Measurements from ENCODE around the gene CBR4.

DNA sequence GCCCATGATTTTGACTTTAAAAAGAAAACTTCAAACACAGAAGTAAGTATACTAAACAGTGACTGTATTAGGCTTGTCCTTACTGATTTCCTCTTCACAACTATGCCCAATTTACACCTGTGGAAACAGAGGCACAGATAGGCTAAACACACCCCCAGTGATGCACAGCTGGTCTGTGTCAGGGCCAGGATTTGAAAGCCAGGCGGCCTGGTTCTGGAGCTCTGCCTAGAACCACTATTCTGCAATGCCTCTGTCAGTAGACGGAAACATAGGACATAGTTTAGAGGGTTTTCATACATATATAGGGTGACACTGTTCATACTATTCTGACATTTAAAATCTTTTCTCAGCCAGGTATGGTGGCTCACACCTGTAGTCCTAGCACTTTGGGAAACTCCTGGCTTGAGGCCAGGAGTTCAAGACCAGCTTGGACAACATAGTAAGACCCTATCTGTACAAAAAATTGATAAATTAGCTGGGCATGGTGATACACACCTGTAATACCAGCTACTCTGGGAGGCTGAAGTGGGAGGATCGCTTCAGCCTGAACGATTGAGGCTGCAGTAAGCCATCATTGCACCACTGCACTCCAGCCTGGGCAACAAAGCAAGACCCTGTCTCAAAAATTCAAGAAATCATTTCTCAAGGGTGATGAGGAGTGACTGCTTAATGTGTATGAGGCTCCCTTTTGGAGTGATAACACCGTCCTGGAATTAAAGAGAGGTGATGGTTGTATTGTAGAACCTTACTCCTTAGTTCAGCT, 23.0 kb upstream of the CBR4 start:
- TF ChIP-seq, protein P1, sequence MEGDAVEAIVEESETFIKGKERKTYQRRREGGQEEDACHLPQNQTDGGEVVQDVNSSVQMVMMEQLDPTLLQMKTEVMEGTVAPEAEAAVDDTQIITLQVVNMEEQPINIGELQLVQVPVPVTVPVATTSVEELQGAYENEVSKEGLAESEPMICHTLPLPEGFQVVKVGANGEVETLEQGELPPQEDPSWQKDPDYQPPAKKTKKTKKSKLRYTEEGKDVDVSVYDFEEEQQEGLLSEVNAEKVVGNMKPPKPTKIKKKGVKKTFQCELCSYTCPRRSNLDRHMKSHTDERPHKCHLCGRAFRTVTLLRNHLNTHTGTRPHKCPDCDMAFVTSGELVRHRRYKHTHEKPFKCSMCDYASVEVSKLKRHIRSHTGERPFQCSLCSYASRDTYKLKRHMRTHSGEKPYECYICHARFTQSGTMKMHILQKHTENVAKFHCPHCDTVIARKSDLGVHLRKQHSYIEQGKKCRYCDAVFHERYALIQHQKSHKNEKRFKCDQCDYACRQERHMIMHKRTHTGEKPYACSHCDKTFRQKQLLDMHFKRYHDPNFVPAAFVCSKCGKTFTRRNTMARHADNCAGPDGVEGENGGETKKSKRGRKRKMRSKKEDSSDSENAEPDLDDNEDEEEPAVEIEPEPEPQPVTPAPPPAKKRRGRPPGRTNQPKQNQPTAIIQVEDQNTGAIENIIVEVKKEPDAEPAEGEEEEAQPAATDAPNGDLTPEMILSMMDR (conservative IDR thresholded peaks at IDR 0.05; ENCODE audit: low read length) = no peak
- TF ChIP-seq EZH2phosphoT487 (IDR thresholded peaks at IDR 0.05; ENCODE audit: borderline replicate concordance) = no peak

All from Loucy (cell line).